K562 (cell line): ENCODE measurements around the gene NUDT22. TPM values are rescaled to one million over a fixed set of nuclear protein-coding genes. Genes with fewer than 3 reads are reported as not detected.

ENCODE experiments used
- CBX1 ChIP-seq: sonication (generic); IDR thresholded peaks from 2 replicates; pipeline ENCODE4 v1.6.1; 2016; ENCODE audit warnings: antibody characterized with exemption, low read depth, mild to moderate bottlenecking
- CREBBP ChIP-seq: IDR thresholded peaks from one replicate; pipeline ENCODE4 v1.6.1; 2012; ENCODE audit warnings: low read depth, mild to moderate bottlenecking, control low read depth, inconsistent platforms, low read length
- CREM ChIP-seq: IDR thresholded peaks from 2 replicates; pipeline ENCODE4 v1.6.1; 2014; ENCODE audit warnings: antibody characterized with exemption, low read depth
- E2F6 ChIP-seq, 2 experiments: IDR thresholded peaks; 2 replicates each; pipeline ENCODE4 v1.6.1; 2011; ENCODE audit warnings: borderline replicate concordance in 1 of 2, control low read depth in 1 of 2, low read depth in 1 of 2, low read length in 1 of 2, mild to moderate bottlenecking in 1 of 2, mixed read lengths in 1 of 2, moderate library complexity in 1 of 2; ENCODE audit not compliant: insufficient read depth in 1 of 2, insufficient read length in 1 of 2, poor library complexity in 1 of 2, severe bottlenecking in 1 of 2; ENCODE audit errors: extremely low read depth in 1 of 2
- ESRRA ChIP-seq: fragments of 450-650 bp; IDR thresholded peaks from 2 replicates; pipeline ENCODE4 v1.6.1; 2014; ENCODE audit warnings: low read depth, mild to moderate bottlenecking, moderate library complexity, borderline replicate concordance
- FOXP1 ChIP-seq: sonication (generic); formaldehyde crosslinking; IDR thresholded peaks from 2 replicates; pipeline ENCODE4 v1.8.0; 2022; ENCODE audit warnings: mild to moderate bottlenecking, missing genetic modification reagents
- GTF2E2 ChIP-seq: fragments of 200-800 bp; sonication (Bioruptor generic); IDR thresholded peaks from 2 replicates; pipeline ENCODE4 v1.6.1; 2016; ENCODE audit warnings: missing genetic modification characterization, missing compliant biosample characterization
- HNRNPLL ChIP-seq: fragments of 200-400 bp; formaldehyde crosslinking; IDR thresholded peaks from 2 replicates; pipeline ENCODE4 v1.6.1; 2017; ENCODE audit warnings: low read length, low read depth, mild to moderate bottlenecking; ENCODE audit not compliant: poor library complexity, severe bottlenecking
- KDM2B ChIP-seq: fragments of 250-450 bp; sonication (Bioruptor Pico); IDR thresholded peaks from 2 replicates; pipeline ENCODE4 v1.8.0; 2021; ENCODE audit warnings: mild to moderate bottlenecking, moderate library complexity
- L3MBTL2 ChIP-seq: fragments of 450-650 bp; IDR thresholded peaks from 2 replicates; pipeline ENCODE4 v1.6.1; 2016; ENCODE audit warnings: mild to moderate bottlenecking, moderate library complexity
- NFRKB ChIP-seq: fragments of 450-650 bp; IDR thresholded peaks from 2 replicates; pipeline ENCODE4 v1.6.1; 2016; ENCODE audit warnings: low read depth
- RB1 ChIP-seq: fragments of 450-650 bp; IDR thresholded peaks from 2 replicates; pipeline ENCODE4 v1.6.1; 2017; ENCODE audit warnings: low read depth, mild to moderate bottlenecking
- SMAD4 ChIP-seq: fragments of 250-450 bp; sonication (Bioruptor Pico); conservative IDR thresholded peaks from 2 replicates; pipeline ENCODE4 v1.8.0; 2021; ENCODE audit warnings: inconsistent platforms, mild to moderate bottlenecking, moderate library complexity
- SMARCA5 ChIP-seq: fragments of 450-650 bp; IDR thresholded peaks from 2 replicates; pipeline ENCODE4 v1.6.1; 2016
- SRF ChIP-seq, 2 experiments: fragments of 250-450, 450-650 bp in 1 of 2; sonication (Bioruptor Pico) in 1 of 2; sonication (generic) in 1 of 2; formaldehyde crosslinking; IDR thresholded peaks; 2 replicates each; pipeline versions ENCODE4 v1.5.0 to v1.5.1; 2020 to 2022; ENCODE audit warnings: mild to moderate bottlenecking in 1 of 2, missing genetic modification reagents in 1 of 2
- TBP ChIP-seq: optimal IDR thresholded peaks from 2 replicates; pipeline ENCODE3; 2011; ENCODE audit warnings: low read depth, low read length, improper control_type of control experiment
- TOE1 ChIP-seq, 2 experiments: fragments of 450-650 bp in 1 of 2; sonication (generic) in 1 of 2; formaldehyde crosslinking in 1 of 2; IDR thresholded peaks; 2 replicates each; pipeline versions ENCODE4 v1.7.1 to v1.8.0; 2016 to 2022; ENCODE audit warnings: borderline replicate concordance in 2 of 2, mild to moderate bottlenecking in 2 of 2, antibody characterized with exemption in 1 of 2, inconsistent platforms in 1 of 2, low read depth in 1 of 2, missing genetic modification reagents in 1 of 2, moderate library complexity in 1 of 2
- USF1 ChIP-seq: sonication (generic); formaldehyde crosslinking; IDR thresholded peaks from 2 replicates; pipeline ENCODE4 v1.9.0; 2022; ENCODE audit warnings: mild to moderate bottlenecking, missing genetic modification reagents
- ZFX ChIP-seq: sonication (generic); formaldehyde crosslinking; IDR thresholded peaks from 2 replicates; pipeline ENCODE4 v1.8.0; 2022; ENCODE audit warnings: mild to moderate bottlenecking, missing genetic modification reagents, moderate library complexity
- ZNF121 ChIP-seq: sonication (generic); formaldehyde crosslinking; conservative IDR thresholded peaks from 2 replicates; pipeline ENCODE4 v1.8.0; 2022; ENCODE audit warnings: missing genetic modification reagents
- ZNF133 ChIP-seq: fragments of 250-450 bp; sonication (Bioruptor Pico); IDR thresholded peaks from 2 replicates; pipeline ENCODE4 v1.4.0; 2020; ENCODE audit warnings: mild to moderate bottlenecking
- ZNF217 ChIP-seq: sonication (generic); formaldehyde crosslinking; IDR thresholded peaks from 2 replicates; pipeline ENCODE4 v1.8.0; 2022; ENCODE audit warnings: mild to moderate bottlenecking, missing genetic modification reagents
- ZNF408 ChIP-seq: fragments of 250-450 bp; sonication (Bioruptor Pico); IDR thresholded peaks from 2 replicates; pipeline ENCODE4 v1.4.0; 2020; ENCODE audit warnings: low read depth, mild to moderate bottlenecking, moderate library complexity
- ZNF780A ChIP-seq: fragments of 250-450 bp; sonication (Bioruptor Pico); IDR thresholded peaks from 2 replicates; pipeline ENCODE4 v1.5.0; 2021; ENCODE audit warnings: mild to moderate bottlenecking
- polyA plus RNA-seq, 8 experiments: library from polyadenylated mRNA; depleted of rRNA in 4 of 8; stranded (reverse) in 5 of 8; unstranded in 3 of 8; fragments of >200 nt; fragmentation: Nextera tagmentation in 2 of 8; fragmentation: Illumina TruSeq in 1 of 8; extraction: Ambion mirVana in 2 of 8; extraction: Trizol in 1 of 8; gene quantifications; 2 replicates each; pipeline versions ENCODE4 v1.2.1 to v1.2.3, GENCODE V29; 2011 to 2014; ENCODE audit warnings: inconsistent platforms in 1 of 8, missing spikeins in 1 of 8
- total RNA-seq, 7 experiments: library from RNA; depleted of rRNA in 6 of 7; stranded (reverse); fragments of >200 nt in 6 of 7; fragmentation: Illumina TruSeq in 2 of 7; extraction: Trizol in 2 of 7; gene quantifications; 2 replicates each; pipeline versions ENCODE4 v1.2.1 to v1.2.3, GENCODE V29; 2011 to 2021; ENCODE audit warnings: low replicate concordance in 1 of 7

Gene NUDT22
- total and polyA plus RNA-seq, 9 of the 15 experiments (the other 6 are each of a cell fraction or from before 2014, with no cell fraction given) = 6.3 to 92.6 (median 37.4) TPM

- TF ChIP-seq TOE1 (IDR thresholded peaks at IDR 0.05; ENCODE audit: borderline replicate concordance) (peak; percentile 59; the same call in 1 of the 2 replicates), TOE1 (CRISPR knock-in tag; IDR thresholded peaks at IDR 0.05; ENCODE audit: borderline replicate concordance, low read depth) (no peak), ZNF217 (CRISPR knock-in tag) (no peak), RB1 (peak; percentile 89), FOXP1 (peak; percentile 82; the same call in 1 of the 2 replicates), NFRKB (peak; percentile 84), ZNF780A (CRISPR knock-in tag) (no peak), HNRNPLL (peak; percentile 69), SRF (CRISPR knock-in tag; IDR thresholded peaks at IDR 0.05) (peak in 1 of 2 experiments; percentile 72; a peak in 1 of 4 replicates), ZFX (CRISPR knock-in tag) (peak; percentile 89), ZNF408 (CRISPR knock-in tag) (no peak), E2F6 (IDR thresholded peaks at IDR 0.05; ENCODE audit: borderline replicate concordance in 1 of 2, extremely low read depth in 1 of 2, insufficient read depth in 1 of 2, insufficient read length in 1 of 2, low read depth in 1 of 2, low read length in 1 of 2, poor library complexity in 1 of 2, severe bottlenecking in 1 of 2) (peak; percentile 86 to 95), ZNF133 (CRISPR knock-in tag) (no peak), GTF2E2 (tag) (no peak; the same call in 1 of the 2 replicates), KDM2B (peak; percentile 82; the same call in 1 of the 2 replicates), ESRRA (no peak; the same call in 1 of the 2 replicates), TBP (peak; percentile 70), SMAD4 (CRISPR knock-in tag) (0 out of 2 replicates have a peak, but pooled peaks have one; percentile 67), SMARCA5 (peak; percentile 91), CREBBP (no peak), L3MBTL2 (peak; percentile 93), CREM (peak; percentile 54; the same call in 1 of the 2 replicates), CBX1 (peak; percentile 94), USF1 (CRISPR knock-in tag) (peak; percentile 69), ZNF121 (CRISPR knock-in tag) (no peak)
These were observed 21.0 kb downstream of the NUDT22 start, which contains the start of gene PPP1R14B (continued) for GRCh38 chr11:64246871-64247728.
